GM13976 (cell line): ENCODE data around the gene TRPM8.

ENCODE experiments used
- DNase-seq: peaks from one replicate; pipeline ENCODE4 v3.0.0; 2012; ENCODE audit warnings: low spot score
- CTCF ChIP-seq: IDR thresholded peaks from 2 replicates; pipeline ENCODE4 v1.5.1; 2012; ENCODE audit warnings: borderline replicate concordance, mild to moderate bottlenecking; ENCODE audit not compliant: insufficient read depth; ENCODE audit errors: extremely low read depth, missing control alignments, control extremely low read depth
- in situ Hi-C: fragments of 300-500 bp; cut with MboI; formaldehyde crosslinking; loops from one replicate; pipeline ENCODE4 v1.12.0; 2022; ENCODE audit warnings: low sequenced_read_pairs, mixed read lengths, inconsistent platforms; ENCODE audit not compliant: unreplicated experiment

The TRPM8 gene

GRCh38 chr2:233972941-233973575 is 55.9 kb downstream of the TRPM8 start:
- in situ Hi-C loops: no loop called here
- DNase-seq: no peak
- no peak for TF ChIP-seq CTCF

DNA sequence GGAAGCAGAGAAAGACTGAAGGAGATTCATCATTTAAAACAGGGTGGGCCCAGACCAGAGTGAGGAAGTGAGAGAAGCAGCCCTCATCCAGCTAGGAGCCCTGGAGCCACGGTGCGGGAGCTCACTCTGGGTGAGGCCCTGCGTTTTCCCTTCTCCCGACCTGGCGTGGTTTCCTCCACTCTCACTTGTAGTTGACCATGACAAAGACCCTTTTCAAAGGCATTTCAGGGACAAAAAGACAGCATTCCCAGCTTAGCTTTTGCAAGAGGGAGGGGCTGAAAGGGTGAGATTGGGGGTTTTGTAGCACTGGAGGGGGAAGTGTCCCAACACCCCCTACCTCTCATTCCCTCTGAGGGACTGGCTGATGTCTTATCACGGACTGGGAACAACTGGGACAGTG is 56.6 kb downstream of the TRPM8 start:
- in situ Hi-C loops: no loop called here
- DNase-seq: no peak
- no peak for TF ChIP-seq CTCF

DNA sequence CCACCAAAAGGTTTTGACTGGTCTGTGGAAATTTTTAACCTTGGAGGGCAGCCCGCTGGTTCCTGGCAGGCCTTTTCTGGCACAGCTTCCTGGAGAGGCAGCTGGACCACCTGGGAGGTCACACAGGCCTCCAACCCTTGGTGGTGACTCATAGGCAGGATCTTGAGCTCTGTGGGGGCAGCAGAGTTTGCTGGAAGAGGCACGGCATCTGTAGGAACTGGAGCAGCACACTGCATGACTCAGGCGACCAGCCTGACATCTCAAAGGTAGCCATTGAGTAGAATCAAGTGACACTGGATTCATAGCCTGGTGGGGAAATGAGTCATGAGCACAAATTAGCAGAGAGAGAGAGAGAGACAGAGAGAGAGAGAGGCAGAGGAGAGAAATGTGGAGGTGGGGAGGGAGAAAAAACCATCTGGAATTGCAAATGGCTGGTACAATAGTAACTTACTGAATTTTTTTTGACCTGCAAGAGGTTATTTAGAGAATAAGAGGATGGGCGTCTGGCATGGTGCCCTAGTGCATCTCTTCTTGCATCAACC is 57.4 kb downstream of the TRPM8 start:
- DNase-seq: no peak
- in situ Hi-C loops: loop anchor here (25.0 kb wide), 1 partner anchor 538 kb away; no protein-coding TSS in a partner anchor
- no peak for TF ChIP-seq CTCF

DNA sequence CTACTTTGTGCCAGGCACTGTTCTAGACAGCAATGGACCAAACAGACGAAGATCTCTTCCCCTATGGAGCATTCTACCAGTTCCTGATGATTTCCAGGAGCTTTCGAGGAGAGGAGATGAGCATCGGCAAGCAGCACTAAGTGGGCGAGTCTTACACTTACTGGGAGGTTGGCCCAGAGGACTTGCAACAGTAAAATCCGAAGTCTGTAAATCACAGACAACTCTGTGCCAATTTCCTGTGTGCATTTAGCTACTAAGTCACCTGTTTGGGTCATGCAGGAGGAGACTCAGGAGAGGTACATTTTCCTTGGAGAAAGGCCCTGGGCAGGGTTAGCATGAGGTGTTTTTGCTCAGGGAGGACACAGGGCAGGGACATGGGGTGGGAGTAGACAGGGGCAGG is 58.9 kb downstream of the TRPM8 start:
- no peak for TF ChIP-seq CTCF
- DNase-seq: no peak
- in situ Hi-C loops: loop anchor here (25.0 kb wide), 1 partner anchor 536 kb away; no protein-coding TSS in a partner anchor

- in situ Hi-C loops: loop anchor here (25.0 kb wide), 1 partner anchor 536 kb away; no protein-coding TSS in a partner anchor
- TF ChIP-seq CTCF: no peak
- peak; percentile 47 for DNase-seq
Measured at GRCh38 chr2:233976690-233977294, 59.6 kb downstream of the TRPM8 start.

DNA sequence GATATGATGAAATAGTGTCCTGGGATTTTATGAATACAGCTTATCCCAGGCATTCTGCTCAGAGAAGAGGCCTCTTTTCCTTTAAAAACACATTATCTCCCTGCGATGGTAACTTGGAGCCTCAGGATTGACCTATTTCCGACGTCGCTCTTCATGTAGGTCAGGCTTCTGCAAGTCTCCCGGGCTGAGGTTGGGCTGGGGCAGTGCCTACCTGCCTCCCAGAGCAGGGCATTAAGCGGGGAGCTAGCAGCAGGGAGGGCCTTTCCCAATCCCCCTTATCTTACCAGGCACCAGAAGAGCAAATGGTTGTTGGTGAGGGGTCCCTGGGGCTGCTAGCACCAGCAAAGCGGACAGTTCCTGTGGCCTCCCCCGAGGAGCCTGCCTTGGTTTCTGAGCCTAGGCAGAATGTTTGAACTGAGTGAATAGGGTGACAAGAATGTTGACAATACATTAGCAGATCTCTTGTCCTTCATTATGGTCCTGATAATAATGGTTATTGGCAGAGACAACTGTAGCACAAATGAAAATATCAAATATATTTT is 60.2 kb downstream of the TRPM8 start:
- in situ Hi-C loops: loop anchor here (25.0 kb wide), 1 partner anchor 535 kb away; no protein-coding TSS in a partner anchor
- DNase-seq: no peak
- no peak for TF ChIP-seq CTCF
